HG02943 (cell line): ENCODE data around the gene PHLDA1.

ENCODE experiments used
- ATAC-seq: cut with Tn5 transposase; IDR thresholded peaks from one replicate; pipeline ENCODE4 v1.9.1; 2021; ENCODE audit warnings: mild to moderate bottlenecking, low read depth, moderate library complexity; ENCODE audit not compliant: unreplicated experiment

The PHLDA1 gene

DNA sequence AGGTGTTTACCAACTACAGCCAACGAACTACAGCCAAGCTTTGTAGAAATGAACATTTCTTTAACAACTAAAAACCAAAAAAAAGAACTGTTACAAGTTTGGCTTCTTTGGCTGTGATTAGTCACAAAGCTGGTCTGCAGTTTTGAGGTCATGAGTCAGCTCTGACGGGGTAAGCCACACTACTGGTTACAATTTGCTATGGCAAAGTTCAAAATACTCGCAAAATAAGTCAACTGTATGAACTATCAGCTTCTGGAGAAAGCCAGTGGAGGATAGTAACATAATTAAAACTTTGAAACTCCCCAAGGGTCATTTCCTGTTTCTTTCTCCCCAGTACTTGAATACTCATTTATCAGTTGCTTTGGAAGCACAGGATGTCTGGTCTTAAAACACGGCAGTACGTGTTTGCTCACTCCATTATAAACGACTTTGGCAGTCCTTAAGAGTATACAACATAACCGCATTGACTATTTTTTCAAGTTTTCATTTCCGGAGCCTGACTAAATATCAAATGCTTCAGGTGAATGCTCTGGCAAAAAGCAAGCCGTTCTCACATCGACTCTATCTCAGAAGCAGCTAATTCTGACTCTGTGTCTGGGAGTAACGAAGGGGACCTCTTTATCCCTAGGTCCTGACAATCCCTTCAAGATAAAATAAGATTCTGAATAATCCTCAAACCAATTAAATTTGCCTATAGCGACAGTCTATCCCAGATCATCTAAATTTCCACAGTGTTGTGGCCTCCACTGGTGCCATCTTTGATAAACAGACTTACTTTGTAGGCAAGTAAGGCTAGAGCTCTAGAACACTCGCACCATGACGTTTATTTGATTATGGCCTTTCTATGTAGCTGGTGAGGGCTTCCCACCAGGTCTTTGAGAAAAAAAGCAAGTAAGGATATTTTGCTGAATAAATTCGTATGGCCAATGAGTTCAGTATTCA is 10.6 kb downstream of the PHLDA1 start:
- no peak for ATAC-seq

DNA sequence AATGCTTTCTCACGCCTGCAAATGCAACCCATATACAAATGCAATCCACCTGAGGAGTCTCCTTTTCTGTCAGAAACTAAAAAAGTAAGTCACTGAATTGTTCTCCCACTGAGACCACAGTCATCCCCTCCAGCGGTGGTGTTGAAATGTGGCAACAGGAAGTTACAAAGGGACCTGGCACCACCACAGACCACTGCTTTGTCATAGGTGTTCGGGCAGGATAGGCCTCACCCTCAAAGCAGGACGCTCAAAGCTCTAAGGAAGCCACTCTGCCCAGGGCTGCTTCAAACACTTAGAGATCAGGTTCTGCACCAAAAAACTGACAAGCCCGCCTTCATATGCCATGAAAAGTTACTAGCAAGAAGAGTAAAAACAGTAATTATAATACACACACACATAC is 11.3 kb downstream of the PHLDA1 start:
- ATAC-seq, result no peak

DNA sequence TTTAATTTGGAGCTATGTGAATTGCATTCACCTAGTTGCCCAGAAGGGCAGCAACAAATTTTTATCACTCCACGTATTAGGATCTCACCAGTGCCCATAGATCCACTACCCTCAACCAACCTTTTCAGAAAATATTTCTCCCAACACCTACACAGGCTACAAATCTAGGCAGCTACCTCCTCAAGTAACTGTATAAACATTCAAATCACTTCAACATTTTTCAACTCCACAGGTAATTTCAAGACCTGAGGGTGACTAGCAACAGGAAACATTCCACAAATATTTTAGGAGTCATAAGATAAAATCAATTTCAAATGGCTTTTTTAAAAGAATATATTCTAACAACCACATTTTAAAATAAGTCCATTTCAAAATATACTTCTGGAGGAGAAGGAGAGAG is 12.9 kb downstream of the PHLDA1 start:
- no peak for ATAC-seq

DNA sequence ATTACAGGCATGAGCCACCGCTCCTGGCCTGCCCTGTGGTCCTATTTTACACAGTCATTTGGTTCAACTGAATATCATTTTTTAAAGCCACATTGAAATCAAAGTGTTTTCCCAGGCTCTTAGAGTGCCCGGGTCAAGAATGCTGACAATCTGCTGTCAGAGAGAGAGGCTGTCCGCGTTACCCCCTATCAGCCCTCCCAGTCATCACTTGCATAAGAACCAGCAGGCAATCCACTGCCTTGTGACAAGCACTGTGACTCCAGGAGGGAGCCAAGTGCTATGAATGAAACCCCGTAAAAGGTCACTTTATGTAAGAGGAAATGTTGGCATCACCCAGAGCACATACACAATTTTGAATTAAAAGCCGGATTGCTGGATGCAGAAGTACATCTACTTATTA is 13.5 kb downstream of the PHLDA1 start:
- no peak for ATAC-seq

DNA sequence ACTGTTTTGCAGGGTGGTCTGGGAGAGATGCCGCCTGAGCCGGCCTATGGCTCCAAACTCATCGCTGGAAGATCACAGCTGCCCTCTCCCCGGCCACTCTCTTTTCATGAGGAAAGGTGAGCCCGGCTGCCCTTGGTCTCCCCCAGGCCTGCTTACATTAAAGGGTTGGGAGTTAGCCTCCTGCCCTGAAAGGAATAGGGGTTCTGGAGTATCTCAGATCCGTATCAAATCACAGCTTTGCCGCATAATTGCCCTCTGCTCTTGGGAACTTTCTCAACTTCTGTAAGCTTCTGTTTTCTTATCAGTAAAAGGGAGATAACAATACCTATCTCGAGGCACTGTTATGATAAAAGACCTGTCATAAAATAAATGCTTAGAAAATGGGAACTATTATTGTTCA is 17.6 kb downstream of the PHLDA1 start:
- ATAC-seq, result no peak

DNA sequence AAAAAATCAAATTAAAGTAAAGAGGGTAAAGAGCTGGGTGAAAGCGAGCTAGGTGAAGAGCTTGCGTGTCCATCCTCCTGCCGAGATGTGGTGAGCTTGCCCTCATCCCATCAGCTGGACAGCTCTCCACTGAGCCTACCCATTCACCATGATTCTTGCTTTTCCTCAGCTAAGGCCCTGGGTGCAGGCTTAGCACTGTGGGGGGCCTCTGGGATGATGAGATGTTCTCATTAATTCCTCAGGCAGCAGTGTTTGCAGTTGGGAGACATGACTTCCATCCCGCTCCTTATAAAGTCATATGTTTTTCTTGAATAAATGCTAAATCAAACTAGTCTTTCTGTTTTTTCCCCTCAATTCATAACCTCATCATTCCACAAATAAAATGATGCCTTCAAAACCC is 18.0 kb downstream of the PHLDA1 start:
- no peak for ATAC-seq

DNA sequence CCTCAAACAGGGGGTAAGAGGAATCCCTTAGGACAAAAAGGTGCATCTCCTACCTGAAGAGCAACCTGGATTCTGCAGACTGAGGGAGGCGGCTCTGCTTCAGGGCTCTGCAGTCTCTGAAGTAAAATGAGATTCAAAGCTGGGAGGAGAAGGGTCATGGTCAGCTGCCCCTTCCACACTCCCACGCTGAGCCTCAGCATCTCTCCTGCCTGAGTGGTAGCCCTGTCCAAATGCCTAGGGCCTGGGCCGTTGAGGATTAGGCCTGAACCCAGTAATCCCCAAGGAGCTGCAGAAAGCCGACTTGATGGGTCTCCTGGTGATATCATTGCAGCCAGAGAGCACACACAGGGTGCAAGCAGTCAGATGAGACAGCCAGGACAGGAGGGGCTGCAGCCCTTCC is 18.9 kb downstream of the PHLDA1 start:
- no peak for ATAC-seq

DNA sequence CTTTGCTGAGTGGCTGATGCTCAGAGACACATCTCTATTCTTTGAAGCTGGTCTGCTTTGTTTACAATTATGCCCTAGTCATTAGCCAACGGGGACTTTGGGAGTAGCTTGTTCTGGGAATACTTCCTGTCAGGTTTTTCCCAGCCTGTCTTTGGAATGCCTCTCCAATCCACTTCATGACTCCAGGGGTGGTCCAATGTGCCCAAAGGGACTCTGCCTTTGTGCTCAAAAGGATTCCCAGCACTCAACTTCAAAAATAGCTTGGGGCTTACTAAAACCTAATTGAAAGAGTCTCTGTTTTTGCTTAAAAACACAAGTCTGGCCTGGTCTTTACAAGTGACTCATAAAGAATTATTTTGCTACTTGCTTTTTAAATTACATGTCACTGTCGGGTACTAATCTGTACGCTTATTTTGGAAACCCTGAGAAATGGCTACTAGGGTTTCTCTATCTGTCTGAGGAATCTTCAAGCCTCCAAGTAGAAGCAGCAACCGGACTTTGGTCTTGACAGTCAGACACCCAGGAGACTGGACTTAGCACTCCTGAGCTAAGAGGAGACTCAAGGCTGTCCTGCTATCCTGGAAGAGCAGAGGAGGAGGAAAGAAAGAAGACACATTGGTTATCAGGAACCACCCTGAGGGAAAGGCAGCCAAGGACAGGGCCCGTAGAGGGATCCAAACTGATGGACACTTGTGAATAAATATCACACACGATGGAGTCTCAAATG is 20.7 kb downstream of the PHLDA1 start:
- no peak for ATAC-seq

DNA sequence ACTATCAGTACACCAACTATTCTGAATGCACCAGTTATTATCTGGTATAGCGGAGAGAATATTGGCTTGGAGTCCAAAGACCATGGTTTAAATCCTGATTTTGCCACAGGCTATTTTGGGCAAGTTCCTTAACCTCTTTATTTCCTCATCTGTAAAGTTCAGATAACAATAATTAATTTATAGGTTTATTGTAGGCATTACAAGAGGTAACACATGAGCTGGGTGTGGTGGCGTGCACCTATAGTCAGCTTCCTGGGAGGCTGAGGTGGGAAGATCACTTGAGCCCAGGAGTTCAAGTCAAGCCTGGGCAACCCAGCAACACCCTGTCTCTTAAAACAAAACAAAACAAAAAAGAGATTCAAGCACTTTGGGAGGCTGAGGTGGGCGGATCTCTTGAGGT is 23.1 kb downstream of the PHLDA1 start:
- no peak for ATAC-seq

DNA sequence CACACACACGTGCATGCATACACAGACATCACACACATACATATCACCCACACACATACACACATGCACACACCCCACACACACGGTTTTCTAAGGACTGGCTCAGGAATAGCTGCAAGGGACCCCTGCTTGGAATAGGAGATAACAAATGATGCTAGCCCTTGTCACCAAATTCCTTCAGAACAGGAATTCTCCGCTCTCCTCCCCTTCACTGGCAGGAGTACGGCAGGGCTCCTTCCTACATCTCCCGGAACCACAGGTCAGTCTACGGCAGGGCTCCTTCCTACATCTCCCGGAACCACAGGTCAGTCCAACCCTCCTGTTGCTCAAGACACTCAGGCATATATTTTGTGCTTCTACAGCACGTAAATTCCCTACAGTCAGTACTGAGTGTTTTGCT is 23.9 kb downstream of the PHLDA1 start:
- no peak for ATAC-seq

DNA sequence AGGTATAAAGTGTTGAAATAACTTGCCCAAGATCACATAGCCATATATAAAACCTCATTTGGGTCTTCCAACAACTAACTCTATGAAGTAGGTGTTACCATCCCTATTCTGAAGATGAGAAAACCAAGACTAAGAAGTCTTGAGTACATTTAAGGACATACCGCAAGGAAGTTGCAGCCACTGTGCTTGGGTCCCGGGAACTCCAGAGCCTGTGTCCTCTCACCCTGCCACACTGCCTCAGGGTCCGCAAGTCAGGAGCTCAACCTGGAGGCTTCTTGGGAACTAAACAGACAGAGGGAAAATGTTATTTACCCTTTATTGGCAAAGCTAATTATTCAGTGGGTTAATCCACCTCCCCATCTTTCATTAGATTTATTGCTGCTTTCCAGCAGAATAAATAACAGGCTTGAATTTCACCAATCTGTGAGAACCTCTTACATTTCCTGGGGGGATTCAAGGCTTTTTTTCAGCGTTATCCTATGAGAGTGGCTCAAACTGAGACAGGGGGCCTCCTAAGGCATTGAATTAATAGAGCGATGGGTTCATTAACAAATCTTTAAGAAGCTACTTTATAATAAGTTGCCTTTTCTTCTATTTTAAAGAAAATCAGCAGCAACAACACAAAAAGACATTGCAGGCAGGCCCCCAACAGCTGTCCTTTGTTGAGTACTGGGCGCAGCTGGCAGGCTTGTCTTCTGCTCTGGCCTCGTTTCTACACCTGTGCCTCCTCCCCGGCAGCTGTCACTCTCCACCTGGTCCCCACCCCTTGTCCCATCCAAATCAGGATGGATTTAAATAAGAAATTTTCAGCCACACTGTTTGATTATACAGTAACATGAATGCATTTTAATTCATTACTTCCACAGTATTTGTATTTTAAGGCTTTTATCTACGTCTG is 25.3 kb downstream of the PHLDA1 start:
- no peak for ATAC-seq

DNA sequence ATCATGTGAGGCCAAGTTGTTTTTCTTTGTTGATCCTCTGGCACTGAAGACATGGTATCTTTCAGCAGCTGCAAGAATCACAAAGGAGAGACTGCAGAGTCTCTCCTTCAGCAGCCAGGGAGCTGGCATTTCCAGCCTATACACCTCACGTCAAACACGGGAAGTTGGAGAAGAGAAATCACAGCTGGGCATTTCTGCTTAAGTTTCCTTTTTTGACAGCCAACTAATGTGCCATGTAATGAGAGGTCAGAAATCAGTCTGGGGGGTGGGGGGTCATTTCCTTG is 28.3 kb downstream of the PHLDA1 start:
- no peak for ATAC-seq

DNA sequence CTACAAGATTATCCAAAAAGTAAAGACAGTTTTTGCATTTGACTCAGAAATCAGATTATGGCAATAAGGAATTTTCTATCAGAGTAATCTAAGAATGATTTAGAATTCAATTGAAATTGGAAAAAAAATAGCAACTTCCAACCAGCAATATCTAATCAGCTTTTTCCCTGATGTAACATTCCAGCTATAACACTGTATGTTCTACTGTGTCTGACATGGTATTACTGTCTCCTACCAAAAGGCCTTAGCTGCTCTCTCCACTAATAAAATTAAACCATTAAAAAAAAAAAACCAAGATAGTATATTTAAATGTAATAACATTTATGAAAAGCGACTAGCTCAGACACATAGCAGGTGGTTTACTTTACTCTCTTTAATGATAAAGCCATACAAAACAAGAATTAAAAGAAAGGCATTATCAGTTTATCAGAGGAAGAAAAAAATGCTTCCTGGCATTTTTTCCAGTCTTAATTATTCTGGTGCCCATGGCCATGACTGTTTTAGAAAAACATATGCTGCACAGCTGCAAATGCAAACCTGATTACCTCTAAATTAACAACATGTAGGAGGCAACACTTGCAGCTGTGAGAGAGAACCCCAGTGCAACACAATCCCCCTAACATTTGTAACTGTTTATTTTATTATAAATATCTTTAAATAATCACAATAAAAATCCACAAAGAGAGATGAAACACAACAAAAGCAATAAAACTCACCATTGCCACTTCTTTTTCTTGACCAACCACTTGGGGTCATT is 28.8 kb downstream of the PHLDA1 start:
- no peak for ATAC-seq

DNA sequence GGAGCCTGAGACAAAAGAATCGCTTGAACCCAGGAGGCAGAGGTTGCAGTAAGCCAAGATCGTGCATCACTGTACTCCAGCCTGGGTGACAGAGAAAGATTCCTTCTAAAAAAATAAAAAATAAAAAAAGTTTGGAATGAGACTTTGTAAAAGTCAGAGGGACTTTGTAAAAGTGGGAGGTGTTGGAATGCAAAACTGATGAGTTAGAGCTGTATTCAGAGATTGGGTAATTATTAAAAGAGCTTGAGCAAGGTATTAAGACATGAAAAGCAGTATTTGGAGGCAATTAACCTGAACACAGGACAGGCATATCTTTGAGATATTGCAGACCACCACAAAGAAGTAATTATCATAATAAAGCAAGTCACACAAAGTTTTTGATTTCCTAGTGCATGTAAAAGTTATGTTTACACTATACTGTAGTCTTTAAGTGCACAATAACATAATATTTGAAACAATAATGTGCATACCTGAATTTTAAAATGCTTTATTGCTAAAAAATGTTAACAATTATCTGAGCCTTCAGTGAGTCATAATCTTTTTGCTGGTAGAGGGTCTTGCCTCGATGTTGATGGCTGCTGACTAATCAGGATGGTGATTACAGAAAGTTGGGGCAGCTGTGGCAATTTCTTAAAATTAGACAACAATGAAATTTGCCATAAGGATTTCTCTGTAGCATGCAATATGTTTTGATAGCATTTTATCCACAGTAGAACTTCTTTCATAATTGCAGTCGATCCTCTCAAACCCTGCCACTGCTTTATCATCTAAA is 33.1 kb downstream of the PHLDA1 start:
- ATAC-seq, result no peak

DNA sequence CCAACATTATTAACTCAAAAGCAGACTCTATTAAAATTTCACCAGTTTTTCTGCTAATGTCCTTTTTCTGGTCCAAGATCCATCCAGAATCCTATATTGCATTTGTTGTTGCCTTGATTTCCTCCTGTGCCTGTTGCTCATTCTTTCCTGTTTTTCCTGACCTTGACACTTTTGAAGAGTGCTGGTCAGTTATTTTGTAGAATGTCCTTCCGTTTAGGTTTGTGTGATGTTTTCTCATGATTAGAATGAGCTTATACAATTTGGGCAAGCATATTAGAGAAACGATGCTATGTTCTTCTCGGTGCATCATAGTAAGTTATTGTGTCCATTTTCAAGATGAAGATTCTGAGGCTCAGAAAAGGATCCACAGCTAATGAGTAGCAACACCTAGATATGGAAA is 33.9 kb downstream of the PHLDA1 start:
- no peak for ATAC-seq

DNA sequence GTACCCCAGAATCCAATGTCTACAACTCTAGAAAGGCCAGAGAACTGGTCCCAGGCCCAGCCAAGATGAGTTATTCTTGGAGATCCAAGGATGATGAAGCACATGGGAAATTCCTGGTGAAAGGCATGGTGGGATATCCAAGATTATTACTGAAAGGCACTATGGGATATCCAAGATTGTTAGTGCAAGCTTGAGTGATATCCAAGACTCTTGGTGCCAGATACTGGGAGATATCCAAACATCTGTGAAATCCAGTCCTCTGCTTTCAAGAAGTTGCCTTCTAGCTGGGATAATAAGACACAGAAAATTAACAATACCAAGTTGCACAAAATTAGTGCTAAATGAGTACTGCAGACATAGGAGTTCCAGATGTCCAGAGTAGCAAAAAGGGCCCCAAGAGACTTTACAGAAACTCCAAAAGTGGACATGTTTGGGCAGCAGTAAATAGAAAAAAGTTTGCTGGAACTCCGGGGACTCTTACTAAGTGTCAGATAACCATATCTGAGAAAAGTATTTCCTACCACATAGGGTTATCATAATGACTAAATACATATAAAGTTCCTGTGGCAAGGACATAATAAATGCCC is 34.6 kb downstream of the PHLDA1 start:
- no peak for ATAC-seq

DNA sequence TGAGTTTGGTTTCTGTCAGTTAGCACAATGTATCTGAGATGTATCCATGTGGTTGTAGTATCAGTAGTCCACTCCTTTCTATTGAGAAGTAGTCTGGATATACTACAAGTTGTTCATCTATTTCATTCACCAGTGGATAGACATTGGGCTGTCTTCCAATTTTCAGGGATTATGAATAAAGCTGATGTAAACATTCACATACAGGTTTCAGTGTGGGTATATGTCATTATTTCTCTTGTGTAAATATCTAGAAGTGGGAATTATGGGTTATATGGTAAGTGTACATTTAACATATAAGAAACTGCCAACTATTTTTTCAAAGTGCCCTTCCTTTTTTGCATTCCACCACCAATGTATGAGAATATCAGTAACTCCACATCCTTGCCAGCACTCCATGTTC is 35.9 kb downstream of the PHLDA1 start:
- ATAC-seq, result no peak

DNA sequence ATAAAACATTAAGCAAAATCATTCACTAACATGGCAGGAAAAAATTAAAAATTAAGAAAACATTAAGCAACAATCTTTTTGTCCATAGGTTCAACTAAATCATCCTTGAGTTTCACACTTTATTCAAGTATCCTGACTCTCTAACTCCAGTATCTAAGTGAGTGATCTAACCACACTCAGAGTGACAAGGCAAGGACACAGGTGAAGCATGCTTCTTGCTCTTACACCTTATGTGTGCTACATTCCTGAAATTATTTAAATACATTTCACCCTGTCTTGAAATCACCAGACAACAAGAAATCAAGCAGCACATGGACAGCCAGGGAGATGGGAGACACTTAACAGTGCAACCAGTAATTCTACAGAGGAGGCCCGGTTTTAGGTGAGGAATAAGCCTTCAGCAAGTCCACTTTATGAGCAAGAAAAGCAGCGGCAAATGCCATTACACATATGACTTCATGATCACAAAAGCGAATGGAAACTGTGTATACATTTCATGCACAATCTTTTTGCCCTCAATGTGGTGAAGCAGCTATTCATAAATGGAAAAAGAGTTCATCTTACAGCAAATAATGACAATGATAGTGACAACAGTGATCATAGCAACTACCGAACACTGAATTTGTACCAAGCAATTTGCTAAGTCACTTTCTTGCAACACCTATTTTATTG is 37.4 kb downstream of the PHLDA1 start:
- ATAC-seq, result no peak

DNA sequence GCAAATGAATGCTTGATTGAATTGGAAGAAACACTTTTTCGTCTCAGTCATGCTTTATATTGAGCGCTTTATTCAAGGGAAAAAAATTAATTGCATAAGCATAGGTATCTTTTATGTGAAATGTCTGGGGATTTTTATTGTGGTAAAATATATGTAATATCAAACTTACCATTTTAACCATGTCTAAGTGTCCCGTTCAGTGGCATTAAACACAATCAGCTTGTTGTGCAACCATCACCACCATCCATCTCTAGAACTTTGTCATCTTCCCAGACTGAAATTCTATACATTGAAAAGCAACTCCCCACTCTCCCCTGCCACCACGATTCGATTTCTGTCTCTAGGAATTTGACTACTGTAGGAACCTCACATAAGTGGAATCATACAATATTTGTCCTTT is 39.8 kb downstream of the PHLDA1 start:
- ATAC-seq, result no peak
